ENCODE results near the gene TPRG1L. TPM values are rescaled to one million over a fixed set of nuclear protein-coding genes. Genes with fewer than 3 reads are reported as not detected.

TPRG1L gene
- total RNA-seq, 1 donor from 2014 or later: 54.0 TPM

DNA sequence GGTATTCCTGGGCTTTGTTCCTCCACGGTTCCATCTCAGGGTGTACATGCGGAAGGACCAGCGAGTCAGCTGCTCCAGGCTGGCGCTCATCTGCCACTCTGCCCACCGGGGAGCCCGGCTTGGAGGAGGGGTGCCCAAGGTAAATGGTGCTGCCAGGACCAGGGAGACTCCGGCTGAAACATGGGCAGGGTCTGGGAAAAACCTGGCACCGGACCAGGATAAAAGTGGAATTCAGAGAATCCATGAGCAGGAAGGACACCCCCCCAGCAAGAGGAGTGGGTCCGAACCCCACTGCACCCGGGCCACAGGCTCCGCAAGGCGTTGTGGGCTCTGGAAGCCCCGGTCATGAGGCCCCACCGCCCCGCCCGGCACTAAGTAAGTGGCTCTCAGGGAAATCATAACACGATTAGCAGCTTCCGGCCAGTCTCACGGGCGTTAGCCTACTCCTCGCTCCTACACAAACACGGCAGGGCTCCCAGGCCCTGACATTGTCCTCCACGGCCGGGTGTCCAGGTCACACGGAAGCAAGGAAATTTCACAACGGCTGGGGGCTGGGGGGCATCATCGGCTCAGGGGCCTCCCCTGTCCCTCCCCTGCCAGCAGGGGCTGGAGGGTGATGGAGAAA, 34.6 kb upstream of the TPRG1L start:
- DNase-seq: no peak
- Histone ChIP-seq H3K36me3 (no peaks in the 10 kb centered on the region), H3K4me3 (no peak overlapping the region), H3K27me3 (ENCODE audit: low read depth) (peaks cover 6% of the 10 kb centered on the region), H3K9me3 (replicated peaks) (no peaks in the 10 kb centered on the region), H3K27ac (replicated peaks) (no peak overlapping the region), H3K4me1 (peaks cover 12% of the 10 kb centered on the region)
- TF ChIP-seq CTCF (IDR thresholded peaks at IDR 0.05; ENCODE audit: borderline replicate concordance): no peak
- intact Hi-C loops (cut with micrococcal nuclease): no loop called here

- Histone ChIP-seq H3K9me3 (replicated peaks) (no peaks in the 10 kb centered on the region), H3K27ac (replicated peaks) (no peak overlapping the region), H3K27me3 (ENCODE audit: low read depth) (peaks cover 6% of the 10 kb centered on the region), H3K36me3 (no peaks in the 10 kb centered on the region), H3K4me3 (no peak overlapping the region), H3K4me1 (peaks cover 12% of the 10 kb centered on the region)
- TF ChIP-seq CTCF (IDR thresholded peaks at IDR 0.05; ENCODE audit: borderline replicate concordance): no peak
- intact Hi-C loops (cut with micrococcal nuclease): no loop called here
- DNase-seq: no peak
Measured at GRCh38 chr1:3590951-3591865, 33.6 kb upstream of the TPRG1L start.

- H3K4me3 ChIP-seq: no peak overlapping the region
Measured at GRCh38 chr1:3593334-3593733, 31.5 kb upstream of the TPRG1L start.

GRCh38 chr1:3593745-3594144, 31.1 kb upstream of the TPRG1L start:
- H3K27me3 ChIP-seq (ENCODE audit: low read depth): peaks cover 6% of the 10 kb centered on the region
- no peaks in the 10 kb centered on the region for H3K36me3 ChIP-seq
- no peak for TF ChIP-seq CTCF (IDR thresholded peaks at IDR 0.05; ENCODE audit: borderline replicate concordance)
- intact Hi-C loops (cut with micrococcal nuclease): no loop called here
- peaks cover 31% of the 10 kb centered on the region for H3K4me1 ChIP-seq
- H3K27ac ChIP-seq (replicated peaks): no peak overlapping the region
- no peak for DNase-seq
- no peaks in the 10 kb centered on the region for H3K9me3 ChIP-seq (replicated peaks)
- no peak overlapping the region for H3K4me3 ChIP-seq

More at GRCh38 chr1:3593334-3593733, 31.5 kb upstream of the TPRG1L start:
- no peak for DNase-seq
- intact Hi-C loops (cut with micrococcal nuclease): no loop called here
- H3K27me3 ChIP-seq (ENCODE audit: low read depth): peaks cover 6% of the 10 kb centered on the region
- H3K27ac ChIP-seq (replicated peaks): no peak overlapping the region
- TF ChIP-seq CTCF (IDR thresholded peaks at IDR 0.05; ENCODE audit: borderline replicate concordance): no peak
- H3K4me1 ChIP-seq: peaks cover 27% of the 10 kb centered on the region
- H3K9me3 ChIP-seq (replicated peaks): no peaks in the 10 kb centered on the region
- H3K36me3 ChIP-seq: no peaks in the 10 kb centered on the region

DNA sequence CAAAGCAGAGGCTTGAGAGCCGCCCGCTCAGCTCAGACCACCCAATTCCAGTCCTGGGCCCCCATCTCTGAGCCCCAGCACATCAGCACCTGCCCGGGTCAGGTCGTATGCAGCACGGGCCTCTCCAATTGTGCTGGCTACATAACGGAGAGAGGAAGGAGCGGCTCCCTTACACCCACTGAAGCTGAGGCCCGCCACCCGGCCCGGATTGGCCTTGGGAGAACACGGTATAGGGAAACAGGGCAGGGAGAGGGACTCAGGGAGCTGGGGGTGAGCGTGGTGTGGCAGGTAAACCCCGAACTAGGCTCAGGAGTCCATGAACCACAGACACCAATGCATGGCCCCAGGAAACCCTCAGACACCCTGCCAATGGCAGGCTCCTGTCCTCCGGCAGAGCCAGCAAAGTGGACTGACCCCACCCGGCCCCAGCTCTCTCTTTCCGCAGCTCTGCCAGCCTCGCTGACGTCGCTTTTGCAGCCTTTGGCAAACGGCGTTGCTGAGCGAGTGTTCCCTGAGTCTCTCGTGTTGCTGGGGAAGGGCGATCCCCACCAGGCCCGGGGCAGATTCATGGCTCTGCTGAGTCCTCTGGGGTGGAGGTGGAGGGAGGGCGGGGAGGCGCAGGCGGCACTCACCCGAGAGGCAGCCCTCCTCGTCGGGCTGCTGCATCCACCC, 30.0 kb upstream of the TPRG1L start:
- intact Hi-C loops (cut with micrococcal nuclease): no loop called here
- H3K4me3 ChIP-seq: no peak overlapping the region
- no peaks in the 10 kb centered on the region for H3K9me3 ChIP-seq (replicated peaks)
- peaks cover 6% of the 10 kb centered on the region for H3K27me3 ChIP-seq (ENCODE audit: low read depth)
- no peak overlapping the region for H3K27ac ChIP-seq (replicated peaks)
- no peak for DNase-seq
- H3K4me1 ChIP-seq: peaks cover 33% of the 10 kb centered on the region
- no peak for TF ChIP-seq CTCF (IDR thresholded peaks at IDR 0.05; ENCODE audit: borderline replicate concordance)
- H3K36me3 ChIP-seq: no peaks in the 10 kb centered on the region
